ENCODE data around the gene S100A2.

GRCh38 chr1:153550398-153550758 lies 15.3 kb downstream of the S100A2 start:
- TF ChIP-seq ZSCAN30 (CRISPR knock-in tag; IDR thresholded peaks at IDR 0.05): no peak
- TF ChIP-seq, protein P1, sequence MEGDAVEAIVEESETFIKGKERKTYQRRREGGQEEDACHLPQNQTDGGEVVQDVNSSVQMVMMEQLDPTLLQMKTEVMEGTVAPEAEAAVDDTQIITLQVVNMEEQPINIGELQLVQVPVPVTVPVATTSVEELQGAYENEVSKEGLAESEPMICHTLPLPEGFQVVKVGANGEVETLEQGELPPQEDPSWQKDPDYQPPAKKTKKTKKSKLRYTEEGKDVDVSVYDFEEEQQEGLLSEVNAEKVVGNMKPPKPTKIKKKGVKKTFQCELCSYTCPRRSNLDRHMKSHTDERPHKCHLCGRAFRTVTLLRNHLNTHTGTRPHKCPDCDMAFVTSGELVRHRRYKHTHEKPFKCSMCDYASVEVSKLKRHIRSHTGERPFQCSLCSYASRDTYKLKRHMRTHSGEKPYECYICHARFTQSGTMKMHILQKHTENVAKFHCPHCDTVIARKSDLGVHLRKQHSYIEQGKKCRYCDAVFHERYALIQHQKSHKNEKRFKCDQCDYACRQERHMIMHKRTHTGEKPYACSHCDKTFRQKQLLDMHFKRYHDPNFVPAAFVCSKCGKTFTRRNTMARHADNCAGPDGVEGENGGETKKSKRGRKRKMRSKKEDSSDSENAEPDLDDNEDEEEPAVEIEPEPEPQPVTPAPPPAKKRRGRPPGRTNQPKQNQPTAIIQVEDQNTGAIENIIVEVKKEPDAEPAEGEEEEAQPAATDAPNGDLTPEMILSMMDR (CRISPR knock-in tag; IDR thresholded peaks at IDR 0.05): no peak
- no peak for TF ChIP-seq POLR2A (IDR thresholded peaks at IDR 0.05; ENCODE audit: insufficient read depth in 1 of 2, low read depth in 2 of 2, low read length in 2 of 2)
- no peak for TF ChIP-seq ZNF782 (CRISPR knock-in tag; IDR thresholded peaks at IDR 0.05; ENCODE audit: borderline replicate concordance)
- TF ChIP-seq, protein P2, sequence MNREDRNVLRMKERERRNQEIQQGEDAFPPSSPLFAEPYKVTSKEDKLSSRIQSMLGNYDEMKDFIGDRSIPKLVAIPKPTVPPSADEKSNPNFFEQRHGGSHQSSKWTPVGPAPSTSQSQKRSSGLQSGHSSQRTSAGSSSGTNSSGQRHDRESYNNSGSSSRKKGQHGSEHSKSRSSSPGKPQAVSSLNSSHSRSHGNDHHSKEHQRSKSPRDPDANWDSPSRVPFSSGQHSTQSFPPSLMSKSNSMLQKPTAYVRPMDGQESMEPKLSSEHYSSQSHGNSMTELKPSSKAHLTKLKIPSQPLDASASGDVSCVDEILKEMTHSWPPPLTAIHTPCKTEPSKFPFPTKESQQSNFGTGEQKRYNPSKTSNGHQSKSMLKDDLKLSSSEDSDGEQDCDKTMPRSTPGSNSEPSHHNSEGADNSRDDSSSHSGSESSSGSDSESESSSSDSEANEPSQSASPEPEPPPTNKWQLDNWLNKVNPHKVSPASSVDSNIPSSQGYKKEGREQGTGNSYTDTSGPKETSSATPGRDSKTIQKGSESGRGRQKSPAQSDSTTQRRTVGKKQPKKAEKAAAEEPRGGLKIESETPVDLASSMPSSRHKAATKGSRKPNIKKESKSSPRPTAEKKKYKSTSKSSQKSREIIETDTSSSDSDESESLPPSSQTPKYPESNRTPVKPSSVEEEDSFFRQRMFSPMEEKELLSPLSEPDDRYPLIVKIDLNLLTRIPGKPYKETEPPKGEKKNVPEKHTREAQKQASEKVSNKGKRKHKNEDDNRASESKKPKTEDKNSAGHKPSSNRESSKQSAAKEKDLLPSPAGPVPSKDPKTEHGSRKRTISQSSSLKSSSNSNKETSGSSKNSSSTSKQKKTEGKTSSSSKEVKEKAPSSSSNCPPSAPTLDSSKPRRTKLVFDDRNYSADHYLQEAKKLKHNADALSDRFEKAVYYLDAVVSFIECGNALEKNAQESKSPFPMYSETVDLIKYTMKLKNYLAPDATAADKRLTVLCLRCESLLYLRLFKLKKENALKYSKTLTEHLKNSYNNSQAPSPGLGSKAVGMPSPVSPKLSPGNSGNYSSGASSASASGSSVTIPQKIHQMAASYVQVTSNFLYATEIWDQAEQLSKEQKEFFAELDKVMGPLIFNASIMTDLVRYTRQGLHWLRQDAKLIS (CRISPR knock-in tag; IDR thresholded peaks at IDR 0.05): no peak
- TF ChIP-seq PTBP1 (IDR thresholded peaks at IDR 0.05; ENCODE audit: low read depth, low read length, poor library complexity, severe bottlenecking): no peak
- TF ChIP-seq MYC (CRISPR knock-in tag; IDR thresholded peaks at IDR 0.05; ENCODE audit: borderline replicate concordance): no peak
- TF ChIP-seq JUND (CRISPR knock-in tag; IDR thresholded peaks at IDR 0.05): no peak
- no peak for TF ChIP-seq HMGXB4 (CRISPR knock-in tag; IDR thresholded peaks at IDR 0.05; ENCODE audit: borderline replicate concordance in 1 of 2, low read depth in 1 of 2)
- TF ChIP-seq, protein P3, sequence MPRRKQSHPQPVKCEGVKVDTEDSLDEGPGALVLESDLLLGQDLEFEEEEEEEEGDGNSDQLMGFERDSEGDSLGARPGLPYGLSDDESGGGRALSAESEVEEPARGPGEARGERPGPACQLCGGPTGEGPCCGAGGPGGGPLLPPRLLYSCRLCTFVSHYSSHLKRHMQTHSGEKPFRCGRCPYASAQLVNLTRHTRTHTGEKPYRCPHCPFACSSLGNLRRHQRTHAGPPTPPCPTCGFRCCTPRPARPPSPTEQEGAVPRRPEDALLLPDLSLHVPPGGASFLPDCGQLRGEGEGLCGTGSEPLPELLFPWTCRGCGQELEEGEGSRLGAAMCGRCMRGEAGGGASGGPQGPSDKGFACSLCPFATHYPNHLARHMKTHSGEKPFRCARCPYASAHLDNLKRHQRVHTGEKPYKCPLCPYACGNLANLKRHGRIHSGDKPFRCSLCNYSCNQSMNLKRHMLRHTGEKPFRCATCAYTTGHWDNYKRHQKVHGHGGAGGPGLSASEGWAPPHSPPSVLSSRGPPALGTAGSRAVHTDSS (CRISPR knock-in tag; conservative IDR thresholded peaks at IDR 0.05): no peak
- no peak for TF ChIP-seq ZNF503 (CRISPR knock-in tag; IDR thresholded peaks at IDR 0.05)

All from HepG2 (cell line).